Osteocyte (in vitro differentiated cells): ENCODE measurements around the gene ARHGAP6. TPM values are rescaled to one million over a fixed set of nuclear protein-coding genes. Genes with fewer than 3 reads are reported as not detected.
A peak's percentile ranks its signal among the peaks of the same experiment; 100 is the strongest.

Experiments
- DNase-seq: peaks from one replicate; pipeline ENCODE4 v3.0.0; 2021; ENCODE audit warnings: mixed read lengths; ENCODE audit not compliant: unreplicated experiment; ENCODE audit errors: extremely low spot score
- H3K27ac Mint-ChIP-seq: one replicate; pipeline ENCODE4 v1.8.0; 2021; ENCODE audit warnings: mild to moderate bottlenecking, mixed read lengths; ENCODE audit not compliant: unreplicated experiment
- H3K27me3 Mint-ChIP-seq: one replicate; pipeline ENCODE4 v1.8.0; 2021; ENCODE audit warnings: mixed read lengths; ENCODE audit not compliant: unreplicated experiment
- H3K36me3 Mint-ChIP-seq: one replicate; pipeline ENCODE4 v1.8.0; 2021; ENCODE audit warnings: mixed read lengths; ENCODE audit not compliant: unreplicated experiment
- H3K4me1 Mint-ChIP-seq: one replicate; pipeline ENCODE4 v1.8.0; 2021; ENCODE audit warnings: mixed read lengths; ENCODE audit not compliant: unreplicated experiment
- H3K4me3 Mint-ChIP-seq: one replicate; pipeline ENCODE4 v1.8.0; 2021; ENCODE audit warnings: mild to moderate bottlenecking, moderate library complexity, mixed read lengths; ENCODE audit not compliant: unreplicated experiment
- H3K9me3 Mint-ChIP-seq: one replicate; pipeline ENCODE4 v1.8.0; 2021; ENCODE audit warnings: mixed read lengths; ENCODE audit not compliant: unreplicated experiment
- CTCF ChIP-seq: fragments of 200-600 bp; sonication (generic); IDR thresholded peaks from 2 replicates; pipeline ENCODE4 v1.5.0; 2021; ENCODE audit warnings: antibody characterized with exemption, mild to moderate bottlenecking, moderate library complexity
- total RNA-seq: library from RNA; stranded (reverse); gene quantifications from 2 replicates; pipeline ENCODE4 v1.2.1, GENCODE V29; 2021

ARHGAP6 gene
- total RNA-seq, 1 donor from 2014 or later: 3.5 TPM

DNA sequence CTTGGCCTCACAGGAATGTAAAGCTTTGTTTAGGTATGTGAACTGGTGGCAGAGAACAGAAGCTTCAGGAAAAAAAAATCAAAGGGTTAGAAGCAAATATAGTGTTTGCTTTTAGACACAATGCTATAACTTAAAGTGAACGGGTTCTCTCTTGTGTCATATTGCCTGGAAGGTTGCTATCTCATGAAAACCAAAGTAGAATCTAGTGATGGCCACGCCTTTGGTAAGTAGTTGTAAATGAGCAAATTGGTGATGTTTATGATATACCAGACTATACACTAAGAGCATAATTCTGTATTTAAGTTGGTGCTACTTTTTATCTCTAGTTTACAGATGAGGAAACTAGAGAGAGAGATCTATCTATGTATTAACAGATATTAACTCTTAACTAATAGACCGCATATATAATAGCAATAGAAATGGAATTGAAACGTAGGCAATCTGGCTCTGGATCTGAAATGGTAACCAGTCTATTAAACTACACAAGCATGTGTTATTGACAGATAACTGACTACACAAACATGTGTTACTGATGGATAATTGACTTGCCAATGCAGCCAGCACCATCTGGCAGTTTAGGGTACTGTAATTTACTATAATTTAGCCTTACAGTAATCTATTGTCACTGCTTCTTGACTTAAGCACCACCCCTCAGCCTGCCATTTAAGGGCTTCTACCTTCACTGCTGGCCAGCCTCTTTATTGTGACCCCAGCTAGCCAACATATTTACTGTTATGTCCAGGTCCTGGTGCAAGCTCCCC, 513.7 kb downstream of the ARHGAP6 start:
- Mint-ChIP-seq H3K27ac (no peak overlapping the region), H3K27me3 (no peaks in the 10 kb centered on the region), H3K4me3 (no peak overlapping the region), H3K36me3 (no peaks in the 10 kb centered on the region), H3K9me3 (no peaks in the 10 kb centered on the region), H3K4me1 (peaks cover 4% of the 10 kb centered on the region)
- DNase-seq: no peak
- TF ChIP-seq CTCF: no peak

GRCh38 chrX:11148401-11148800, 517.3 kb downstream of the ARHGAP6 start:
- peaks cover 6% of the 10 kb centered on the region for H3K4me1 Mint-ChIP-seq
- H3K36me3 Mint-ChIP-seq: no peaks in the 10 kb centered on the region
- H3K27me3 Mint-ChIP-seq: no peaks in the 10 kb centered on the region
- H3K4me3 Mint-ChIP-seq: no peak overlapping the region
- H3K9me3 Mint-ChIP-seq: no peaks in the 10 kb centered on the region
- TF ChIP-seq CTCF: no peak
- no peak overlapping the region for H3K27ac Mint-ChIP-seq
- no peak for DNase-seq

DNA sequence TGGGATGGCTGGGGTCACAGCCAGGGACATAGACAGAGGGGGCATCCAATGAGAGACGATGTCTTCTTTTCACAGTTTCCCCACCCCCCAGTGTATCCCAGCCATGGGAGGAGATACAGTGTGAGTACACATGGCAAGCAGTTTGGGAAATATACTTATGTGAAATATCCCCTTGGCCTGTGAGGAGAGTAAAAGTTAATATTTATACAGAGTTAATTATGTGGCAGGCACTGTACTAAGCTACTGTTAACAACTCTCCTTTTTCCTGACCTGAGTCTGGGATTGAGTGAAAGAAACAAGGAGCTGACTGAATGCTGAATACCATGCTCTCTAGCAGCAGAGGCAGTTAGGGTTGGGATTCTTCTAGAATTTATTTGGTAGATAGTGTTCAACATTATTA, 519.3 kb downstream of the ARHGAP6 start:
- no peak overlapping the region for H3K4me3 Mint-ChIP-seq
- H3K4me1 Mint-ChIP-seq: peaks cover 3% of the 10 kb centered on the region
- no peak overlapping the region for H3K27ac Mint-ChIP-seq
- no peaks in the 10 kb centered on the region for H3K9me3 Mint-ChIP-seq
- no peak for TF ChIP-seq CTCF
- H3K36me3 Mint-ChIP-seq: no peaks in the 10 kb centered on the region
- DNase-seq: no peak
- no peaks in the 10 kb centered on the region for H3K27me3 Mint-ChIP-seq

DNA sequence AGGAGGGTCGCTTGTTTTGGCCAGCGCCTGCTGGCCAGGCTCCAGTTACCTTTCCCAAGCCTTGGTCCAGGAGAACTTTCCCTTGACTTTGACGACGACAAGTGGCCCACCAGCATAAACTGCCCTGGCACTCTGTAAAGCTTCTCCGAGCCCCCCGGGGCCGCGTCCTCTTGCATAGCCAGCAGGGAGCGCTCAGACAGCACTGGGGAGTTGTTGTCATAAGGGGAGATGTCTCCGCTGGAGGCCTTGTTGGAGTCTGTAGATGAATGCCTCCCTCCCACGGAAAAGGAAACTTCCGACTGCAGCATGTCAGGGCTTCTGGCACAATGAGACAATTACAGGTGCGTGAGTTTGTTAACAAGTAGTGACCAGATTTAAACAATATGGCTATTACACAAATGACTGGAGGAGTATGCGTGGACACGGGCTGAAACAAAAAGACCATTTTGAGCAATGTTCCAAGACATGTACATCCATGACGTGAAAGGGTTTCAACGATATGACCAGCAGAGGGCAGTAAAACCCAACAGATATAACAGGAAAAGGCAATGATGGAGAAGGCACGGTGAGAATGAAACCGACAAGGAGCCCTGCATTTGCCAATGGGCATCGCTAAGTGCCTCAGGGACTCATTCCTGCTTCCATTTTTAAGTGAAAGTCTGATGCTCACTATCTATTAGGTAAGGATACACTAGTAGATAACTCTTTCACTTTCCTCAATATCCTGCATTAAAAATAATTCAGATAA, 521.6 kb downstream of the ARHGAP6 start:
- TF ChIP-seq CTCF: peak; percentile 64
- Mint-ChIP-seq H3K36me3 (no peaks in the 10 kb centered on the region), H3K27ac (no peak overlapping the region), H3K9me3 (no peaks in the 10 kb centered on the region), H3K27me3 (no peaks in the 10 kb centered on the region), H3K4me1 (peaks cover 2% of the 10 kb centered on the region), H3K4me3 (no peak overlapping the region)
- no peak for DNase-seq
